ENCODE measurements around the gene ABCA1.

ABCA1 gene

DNA sequence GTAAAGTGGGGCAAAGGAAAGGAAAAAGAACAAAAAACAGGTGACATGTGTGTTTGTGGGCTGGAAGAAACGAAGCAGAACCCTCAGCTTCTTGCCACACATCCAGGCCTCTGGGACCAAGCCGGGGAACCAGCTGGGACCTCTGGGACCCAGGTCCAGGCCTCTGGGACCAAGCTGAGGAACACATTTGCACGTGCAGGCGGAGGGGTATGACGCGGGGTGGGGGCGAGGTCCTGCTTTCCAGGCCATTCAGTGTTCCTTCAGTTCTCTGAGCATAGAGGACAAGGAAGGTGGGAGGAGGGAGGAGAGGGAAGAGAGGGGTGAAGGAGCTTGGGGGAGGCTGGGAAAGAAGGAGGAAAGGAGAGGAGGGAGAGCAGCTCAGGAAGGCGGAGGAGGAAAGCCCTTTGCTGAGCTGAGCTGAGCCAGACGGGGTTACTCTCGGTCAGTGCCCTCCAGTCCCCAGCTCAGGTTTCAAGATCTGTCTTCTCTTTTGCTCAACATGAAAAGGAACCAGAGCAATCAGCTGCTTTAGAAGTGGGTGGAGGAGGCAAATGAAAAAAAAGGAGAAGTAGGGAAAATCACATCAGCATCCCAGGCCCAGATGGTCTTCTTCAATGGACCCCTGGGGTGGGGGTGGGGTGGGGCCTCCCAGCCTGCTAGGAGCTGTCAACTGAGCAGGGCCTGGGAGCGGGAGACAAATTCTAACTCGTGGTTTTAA is 59.1 kb downstream of the ABCA1 start:
- Histone ChIP-seq H3K9ac (ENCODE audit: low read length) (peak overlapping the region; percentile 3; the same call in 1 of the 2 replicates), H3K27ac (ENCODE audit: low read depth, low read length, poor library complexity, severe bottlenecking) (peak overlapping the region; percentile 74), H3K36me3 (ENCODE audit: insufficient read depth, low read length) (no peaks in the 10 kb centered on the region), H3K4me3 (ENCODE audit: low read depth, low read length, poor library complexity, severe bottlenecking) (no peak overlapping the region), H3K4me2 (ENCODE audit: low read length) (peak overlapping the region; percentile 28; the same call in 1 of the 2 replicates), H2AFZ (ENCODE audit: low read length) (no peak overlapping the region), H4K20me1 (ENCODE audit: insufficient read depth, low read length) (no peaks in the 10 kb centered on the region), H3K9me3 (ENCODE audit: low read length) (no peaks in the 10 kb centered on the region), H3F3A (ENCODE audit: insufficient read depth, low read length) (no peaks in the 10 kb centered on the region), H3K9me2 (ENCODE audit: low read depth, low read length) (no peaks in the 10 kb centered on the region), H3K27me3 (ENCODE audit: insufficient read depth, low read length) (no peaks in the 10 kb centered on the region), H3K79me2 (ENCODE audit: insufficient read depth, low read length) (no peaks in the 10 kb centered on the region), H3K4me1 (ENCODE audit: insufficient read depth, low read length, severe bottlenecking) (peaks cover 33% of the 10 kb centered on the region)
- TF ChIP-seq, protein P1, sequence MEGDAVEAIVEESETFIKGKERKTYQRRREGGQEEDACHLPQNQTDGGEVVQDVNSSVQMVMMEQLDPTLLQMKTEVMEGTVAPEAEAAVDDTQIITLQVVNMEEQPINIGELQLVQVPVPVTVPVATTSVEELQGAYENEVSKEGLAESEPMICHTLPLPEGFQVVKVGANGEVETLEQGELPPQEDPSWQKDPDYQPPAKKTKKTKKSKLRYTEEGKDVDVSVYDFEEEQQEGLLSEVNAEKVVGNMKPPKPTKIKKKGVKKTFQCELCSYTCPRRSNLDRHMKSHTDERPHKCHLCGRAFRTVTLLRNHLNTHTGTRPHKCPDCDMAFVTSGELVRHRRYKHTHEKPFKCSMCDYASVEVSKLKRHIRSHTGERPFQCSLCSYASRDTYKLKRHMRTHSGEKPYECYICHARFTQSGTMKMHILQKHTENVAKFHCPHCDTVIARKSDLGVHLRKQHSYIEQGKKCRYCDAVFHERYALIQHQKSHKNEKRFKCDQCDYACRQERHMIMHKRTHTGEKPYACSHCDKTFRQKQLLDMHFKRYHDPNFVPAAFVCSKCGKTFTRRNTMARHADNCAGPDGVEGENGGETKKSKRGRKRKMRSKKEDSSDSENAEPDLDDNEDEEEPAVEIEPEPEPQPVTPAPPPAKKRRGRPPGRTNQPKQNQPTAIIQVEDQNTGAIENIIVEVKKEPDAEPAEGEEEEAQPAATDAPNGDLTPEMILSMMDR (IDR thresholded peaks at IDR 0.05; ENCODE audit: low read length) = no peak
- no peak for TF ChIP-seq EZH2 (IDR thresholded peaks at IDR 0.05; ENCODE audit: borderline replicate concordance, low read length)

DNA sequence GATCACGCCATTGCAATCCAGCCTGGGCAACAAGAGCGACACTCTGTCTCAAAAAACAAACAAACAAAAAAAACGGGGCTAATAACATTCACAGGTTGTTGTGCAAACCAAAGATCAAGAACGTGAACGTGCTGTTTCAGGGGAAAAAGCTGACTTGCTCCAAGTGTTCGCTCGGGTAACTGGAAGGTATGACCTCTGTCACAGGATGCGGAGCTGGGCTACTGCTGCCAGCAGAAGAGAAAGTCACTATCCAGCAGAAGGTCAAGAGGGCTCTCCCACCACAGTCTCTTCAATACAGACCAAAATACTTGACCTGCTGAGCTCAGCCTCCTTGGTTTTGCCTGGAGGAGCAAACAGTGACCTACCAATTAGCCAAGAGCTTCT is 59.7 kb downstream of the ABCA1 start:
- H3K4me3 ChIP-seq (ENCODE audit: low read depth, low read length, poor library complexity, severe bottlenecking) = no peak overlapping the region
- H2AFZ ChIP-seq (ENCODE audit: low read length) = no peak overlapping the region
- H3K4me2 ChIP-seq (ENCODE audit: low read length) = peak overlapping the region; percentile 28; the same call in 1 of the 2 replicates

GRCh38 chr9:104866191-104866590 is 61.8 kb downstream of the ABCA1 start:
- H3K27me3 ChIP-seq (ENCODE audit: insufficient read depth, low read length) = no peaks in the 10 kb centered on the region
- H3K79me2 ChIP-seq (ENCODE audit: insufficient read depth, low read length) = no peaks in the 10 kb centered on the region
- TF ChIP-seq, protein P1 (IDR thresholded peaks at IDR 0.05; ENCODE audit: low read length) = no peak
- TF ChIP-seq EZH2 (IDR thresholded peaks at IDR 0.05; ENCODE audit: borderline replicate concordance, low read length) = no peak
- H3K4me2 ChIP-seq (ENCODE audit: low read length) = no peak overlapping the region
- H3K9me3 ChIP-seq (ENCODE audit: low read length) = no peaks in the 10 kb centered on the region
- H4K20me1 ChIP-seq (ENCODE audit: insufficient read depth, low read length) = no peaks in the 10 kb centered on the region
- no peaks in the 10 kb centered on the region for H3K9me2 ChIP-seq (ENCODE audit: low read depth, low read length)
- H3K36me3 ChIP-seq (ENCODE audit: insufficient read depth, low read length) = no peaks in the 10 kb centered on the region
- no peak overlapping the region for H3K27ac ChIP-seq (ENCODE audit: low read depth, low read length, poor library complexity, severe bottlenecking)
- H3K9ac ChIP-seq (ENCODE audit: low read length) = no peak overlapping the region
- H3K4me3 ChIP-seq (ENCODE audit: low read depth, low read length, poor library complexity, severe bottlenecking) = no peak overlapping the region
- H3K4me1 ChIP-seq (ENCODE audit: insufficient read depth, low read length, severe bottlenecking) = peaks cover 42% of the 10 kb centered on the region
- H2AFZ ChIP-seq (ENCODE audit: low read length) = no peak overlapping the region
- H3F3A ChIP-seq (ENCODE audit: insufficient read depth, low read length) = no peaks in the 10 kb centered on the region

More for the DNA sequence above, 59.7 kb downstream of the ABCA1 start:
- Histone ChIP-seq H3K36me3 (ENCODE audit: insufficient read depth, low read length) (no peaks in the 10 kb centered on the region), H3K9me2 (ENCODE audit: low read depth, low read length) (no peaks in the 10 kb centered on the region), H3K27ac (ENCODE audit: low read depth, low read length, poor library complexity, severe bottlenecking) (peak overlapping the region; percentile 74), H4K20me1 (ENCODE audit: insufficient read depth, low read length) (no peaks in the 10 kb centered on the region), H3K9ac (ENCODE audit: low read length) (peak overlapping the region; percentile 3; the same call in 1 of the 2 replicates), H3F3A (ENCODE audit: insufficient read depth, low read length) (no peaks in the 10 kb centered on the region), H3K79me2 (ENCODE audit: insufficient read depth, low read length) (no peaks in the 10 kb centered on the region), H3K9me3 (ENCODE audit: low read length) (no peaks in the 10 kb centered on the region), H3K4me1 (ENCODE audit: insufficient read depth, low read length, severe bottlenecking) (peaks cover 38% of the 10 kb centered on the region), H3K27me3 (ENCODE audit: insufficient read depth, low read length) (no peaks in the 10 kb centered on the region)
- no peak for TF ChIP-seq EZH2 (IDR thresholded peaks at IDR 0.05; ENCODE audit: borderline replicate concordance, low read length)
- TF ChIP-seq, protein P1 (IDR thresholded peaks at IDR 0.05; ENCODE audit: low read length) = no peak
